Smooth muscle cell (in vitro differentiated cells): Measurements from ENCODE around the gene RBMS3. TPM values are rescaled to one million over a fixed set of nuclear protein-coding genes. Genes with fewer than 3 reads are reported as not detected.

ENCODE experiments used
- DNase-seq: peaks from one replicate; lab custom pipeline; 2025; ENCODE audit not compliant: unreplicated experiment; lab: John Stamatoyannopoulos, UW
- H2AFZ ChIP-seq: fragments of 200-600 bp; sonication (generic); 2 replicates; pipeline ENCODE4 v1.6.0; 2016; ENCODE audit warnings: antibody characterized with exemption, low read depth, mild to moderate bottlenecking
- H3F3A ChIP-seq: fragments of 200-600 bp; sonication (generic); 2 replicates; pipeline ENCODE4 v1.6.0; 2017; ENCODE audit warnings: antibody characterized with exemption, low read depth
- H3K27ac ChIP-seq: fragments of 200-600 bp; sonication (generic); 2 replicates; pipeline ENCODE4 v1.5.1; 2016; ENCODE audit warnings: low read depth, mild to moderate bottlenecking
- H3K27me3 ChIP-seq: fragments of 200-600 bp; sonication (generic); 2 replicates; pipeline ENCODE4 v1.6.1; 2016; ENCODE audit warnings: low read depth, mild to moderate bottlenecking
- H3K36me3 ChIP-seq: fragments of 200-600 bp; sonication (generic); 2 replicates; pipeline ENCODE4 v1.5.1; 2016; ENCODE audit warnings: low read depth
- H3K4me1 ChIP-seq: fragments of 200-600 bp; sonication (generic); 2 replicates; pipeline ENCODE4 v1.5.1; 2016; ENCODE audit warnings: low read depth
- H3K4me2 ChIP-seq: fragments of 200-600 bp; sonication (generic); 2 replicates; pipeline ENCODE4 v1.6.0; 2016; ENCODE audit warnings: mild to moderate bottlenecking
- H3K4me3 ChIP-seq: fragments of 200-600 bp; sonication (generic); 2 replicates; pipeline ENCODE4 v1.5.1; 2016; ENCODE audit warnings: mild to moderate bottlenecking
- H3K79me2 ChIP-seq: fragments of 200-600 bp; sonication (generic); 2 replicates; pipeline ENCODE4 v1.6.0; 2016; ENCODE audit warnings: low read depth, mild to moderate bottlenecking
- H3K9ac ChIP-seq: fragments of 200-600 bp; sonication (generic); 2 replicates; pipeline ENCODE4 v1.6.0; 2016; ENCODE audit warnings: low read depth
- H3K9me3 ChIP-seq: fragments of 200-600 bp; sonication (generic); replicated peaks from 2 replicates; pipeline ENCODE4 v1.5.1; 2016; ENCODE audit warnings: low read depth
- H4K20me1 ChIP-seq: fragments of 200-600 bp; sonication (generic); 2 replicates; pipeline ENCODE4 v1.6.0; 2016; ENCODE audit warnings: low read depth
- CTCF ChIP-seq: fragments of 200-600 bp; sonication (generic); IDR thresholded peaks from 2 replicates; pipeline ENCODE4 v1.5.1; 2017; ENCODE audit warnings: borderline replicate concordance, mild to moderate bottlenecking, antibody characterized with exemption; ENCODE audit not compliant: insufficient read depth, poor library complexity, severe bottlenecking
- WGBS: methylation state at CpG from one replicate; pipeline ENCODE4 v1.1.7; 2016; ENCODE audit warnings: low lambda C conversion rate; 5-methylcytosine and 5-hydroxymethylcytosine counted together
- polyA plus RNA-seq: library from polyadenylated mRNA; unstranded; fragments of >200 nt; fragmentation: Nextera tagmentation; extraction: Ambion mirVana; gene quantifications from 2 replicates; pipeline ENCODE4 v1.2.1, GENCODE V29; 2016
- total RNA-seq: library from RNA; depleted of rRNA; stranded (reverse); fragments of >200 nt; gene quantifications from 2 replicates; pipeline ENCODE4 v1.2.3, GENCODE V29; 2014

RBMS3 gene
- total and polyA plus RNA-seq, 2 experiments from 2014 or later: 42.9 to 50.6 TPM

GRCh38 chr3:29646043-29646442 lies 365.2 kb downstream of the RBMS3 start:
- WGBS: 90% methylated on average over 1 of the region's 1 CpG
- Histone ChIP-seq H3F3A (peaks cover 18% of the 10 kb centered on the region), H2AFZ (no peak overlapping the region), H3K9me3 (no peaks in the 10 kb centered on the region), H3K4me3 (no peak overlapping the region), H3K27ac (no peak overlapping the region), H4K20me1 (no peaks in the 10 kb centered on the region), H3K36me3 (no peaks in the 10 kb centered on the region), H3K4me1 (peaks cover 10% of the 10 kb centered on the region), H3K27me3 (no peaks in the 10 kb centered on the region), H3K4me2 (no peak overlapping the region), H3K9ac (no peak overlapping the region), H3K79me2 (peaks cover 48% of the 10 kb centered on the region)
- no peak for DNase-seq
- no peak for TF ChIP-seq CTCF

DNA sequence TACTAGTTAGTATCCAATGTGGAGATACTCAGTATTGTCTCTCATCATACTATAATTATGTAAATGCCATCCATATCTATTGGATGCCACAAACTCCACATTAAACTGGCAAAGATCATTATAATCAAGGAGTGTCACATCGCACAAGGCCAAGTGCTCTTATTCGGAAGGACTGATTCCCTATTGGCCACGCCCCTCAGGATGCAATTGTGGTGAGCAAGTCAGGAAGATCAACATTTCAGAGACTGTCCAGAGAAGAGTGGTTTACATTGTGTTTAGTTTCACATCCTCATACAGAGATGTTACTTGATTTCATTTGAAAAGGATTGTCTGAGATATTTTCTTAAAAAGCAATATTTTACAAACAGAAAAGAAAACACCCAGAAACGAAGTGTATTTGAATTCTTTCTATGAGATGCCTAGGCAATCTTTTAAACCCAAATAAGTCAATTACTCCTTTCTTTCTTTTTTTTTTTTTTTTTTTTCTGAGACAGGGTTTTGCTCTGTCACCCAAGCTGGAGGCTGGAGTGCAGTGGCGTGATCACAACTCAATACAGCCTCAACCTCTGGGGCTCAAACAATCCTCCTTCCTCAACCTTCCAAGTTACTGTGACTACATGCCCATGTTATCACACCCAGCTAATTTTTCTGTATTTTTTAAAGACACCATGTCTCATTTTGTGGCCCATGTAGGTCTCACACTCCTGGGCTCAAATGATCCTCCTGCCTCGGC lies 369.1 kb downstream of the RBMS3 start:
- Histone ChIP-seq H3K4me1 (peaks cover 21% of the 10 kb centered on the region), H3K4me2 (peak overlapping the region; percentile 4), H2AFZ (no peak overlapping the region), H3K27me3 (no peaks in the 10 kb centered on the region), H3K27ac (peak overlapping the region; percentile 59), H3K4me3 (no peak overlapping the region), H3F3A (peaks cover 1% of the 10 kb centered on the region), H3K79me2 (peaks cover 56% of the 10 kb centered on the region), H3K36me3 (no peaks in the 10 kb centered on the region), H4K20me1 (no peaks in the 10 kb centered on the region), H3K9ac (no peak overlapping the region), H3K9me3 (no peaks in the 10 kb centered on the region)
- no peak for DNase-seq
- no peak for TF ChIP-seq CTCF
- 72% methylated on average over 6 of the region's 6 CpGs for WGBS

- Histone ChIP-seq H2AFZ (no peak overlapping the region), H3K9me3 (no peaks in the 10 kb centered on the region), H3F3A (no peaks in the 10 kb centered on the region), H3K4me3 (no peak overlapping the region), H4K20me1 (no peaks in the 10 kb centered on the region), H3K27me3 (no peaks in the 10 kb centered on the region), H3K9ac (no peak overlapping the region), H3K4me2 (peak overlapping the region; percentile 71), H3K79me2 (peaks cover 47% of the 10 kb centered on the region), H3K4me1 (peaks cover 21% of the 10 kb centered on the region), H3K36me3 (no peaks in the 10 kb centered on the region), H3K27ac (peak overlapping the region; percentile 39)
- 60% methylated on average over 4 of the region's 4 CpGs for WGBS
- TF ChIP-seq CTCF: no peak
- DNase-seq: no peak
Observed at GRCh38 chr3:29653680-29654079, 372.8 kb downstream of the RBMS3 start.
